HepG2 (cell line): ENCODE measurements around the gene TOB2. TPM values are rescaled to one million over a fixed set of nuclear protein-coding genes. Genes with fewer than 3 reads are reported as not detected.

Source experiments
- ESRRA ChIP-seq: sonication (generic); formaldehyde crosslinking; IDR thresholded peaks from 2 replicates; pipeline ENCODE4 v1.5.1; 2020; ENCODE audit warnings: mild to moderate bottlenecking, low read depth, missing genetic modification reagents
- IKZF4 ChIP-seq: sonication (generic); formaldehyde crosslinking; IDR thresholded peaks from 2 replicates; pipeline ENCODE4 v1.5.1; 2020; ENCODE audit warnings: borderline replicate concordance, mild to moderate bottlenecking, low read depth, missing genetic modification reagents; ENCODE audit errors: not compliant biosample characterization
- IRF2 ChIP-seq: IDR thresholded peaks from 2 replicates; pipeline ENCODE4 v1.6.1; 2018; ENCODE audit warnings: missing genetic modification reagents, missing compliant biosample characterization
- ISX ChIP-seq: sonication (generic); formaldehyde crosslinking; conservative IDR thresholded peaks from 2 replicates; pipeline ENCODE4 v1.5.0; 2020; ENCODE audit warnings: missing genetic modification reagents
- KAT2B ChIP-seq: fragments of 150-350 bp; IDR thresholded peaks from 2 replicates; pipeline ENCODE4 v1.6.1; 2014; ENCODE audit warnings: low read depth, low read length, borderline replicate concordance
- MAFK ChIP-seq, 2 experiments: IDR thresholded peaks in 1 of 2; conservative IDR thresholded peaks in 1 of 2; 2 replicates each; pipeline ENCODE4 v1.6.1; 2011; ENCODE audit warnings: improper control_type of control experiment in 2 of 2, low read length in 2 of 2
- MIER3 ChIP-seq: IDR thresholded peaks from 2 replicates; pipeline ENCODE4 v1.6.1; 2016; ENCODE audit warnings: missing compliant biosample characterization, borderline replicate concordance
- NR2F6 ChIP-seq, 2 experiments: IDR thresholded peaks; 2 replicates each; pipeline ENCODE4 v1.6.1; 2016; ENCODE audit warnings: antibody characterized with exemption in 1 of 2, mild to moderate bottlenecking in 1 of 2
- RNF2 ChIP-seq: fragments of 450-650 bp; conservative IDR thresholded peaks from 2 replicates; pipeline ENCODE4 v1.6.1; 2016; ENCODE audit warnings: low read depth
- TBX3 ChIP-seq: fragments of 450-650 bp; IDR thresholded peaks from 2 replicates; pipeline ENCODE4 v1.6.1; 2017; ENCODE audit warnings: antibody characterized with exemption, mild to moderate bottlenecking, inconsistent platforms, borderline replicate concordance
- ZFP36L2 ChIP-seq: sonication (generic); formaldehyde crosslinking; IDR thresholded peaks from 2 replicates; pipeline ENCODE4 v1.4.0; 2020; ENCODE audit warnings: missing genetic modification reagents
- ZFY ChIP-seq: sonication (generic); formaldehyde crosslinking; IDR thresholded peaks from 2 replicates; pipeline ENCODE4 v1.4.0; 2020; ENCODE audit warnings: missing genetic modification reagents
- ZNF383 ChIP-seq: sonication (generic); formaldehyde crosslinking; IDR thresholded peaks from 2 replicates; pipeline ENCODE4 v1.4.0; 2020; ENCODE audit warnings: missing genetic modification reagents, mild to moderate bottlenecking, borderline replicate concordance
- ZNF556 ChIP-seq: sonication (generic); formaldehyde crosslinking; IDR thresholded peaks from 2 replicates; pipeline ENCODE4 v1.4.0; 2020; ENCODE audit warnings: mild to moderate bottlenecking, missing genetic modification reagents, borderline replicate concordance
- polyA plus RNA-seq, 8 experiments: library from polyadenylated mRNA; depleted of rRNA in 3 of 8; stranded (reverse) in 7 of 8; unstranded in 1 of 8; fragments of >200 nt; fragmentation: Illumina TruSeq in 4 of 8; extraction: Trizol in 4 of 8; gene quantifications; 2 replicates each; pipeline versions ENCODE4 v1.2.1 to v1.2.3, GENCODE V29; 2011 to 2016; ENCODE audit warnings: low read depth in 4 of 8, missing spikeins in 1 of 8, mixed read lengths in 1 of 8; ENCODE audit not compliant: insufficient read depth in 1 of 8
- total RNA-seq, 5 experiments: library from RNA; depleted of rRNA; stranded (reverse); fragments of >200 nt; fragmentation: Illumina TruSeq; extraction: Trizol; gene quantifications; 2 replicates each; pipeline ENCODE4 v1.2.3, GENCODE V29; 2016; ENCODE audit warnings: low read depth in 1 of 5
- TF ChIP-seq, protein P1 (sequence below): IDR thresholded peaks from 2 replicates; pipeline ENCODE4 v1.6.1; 2016; ENCODE audit warnings: missing compliant biosample characterization, missing genetic modification reagents, borderline replicate concordance
- TF ChIP-seq, protein P2 (sequence below): IDR thresholded peaks from 2 replicates; pipeline ENCODE4 v1.6.1; 2016
- TF ChIP-seq, protein P3 (sequence below): sonication (generic); formaldehyde crosslinking; IDR thresholded peaks from 2 replicates; pipeline ENCODE4 v1.4.0; 2020; ENCODE audit warnings: missing genetic modification reagents, mild to moderate bottlenecking, borderline replicate concordance
- TF ChIP-seq, protein P4 (sequence below): sonication (generic); formaldehyde crosslinking; IDR thresholded peaks from 2 replicates; pipeline ENCODE4 v1.4.0; 2020; ENCODE audit warnings: mild to moderate bottlenecking, missing genetic modification reagents

TOB2 gene
- total and polyA plus RNA-seq, 2 of the 13 experiments (the other 11 are each of a cell fraction or from before 2014, with no cell fraction given), result 12.2 to 13.7 TPM

DNA sequence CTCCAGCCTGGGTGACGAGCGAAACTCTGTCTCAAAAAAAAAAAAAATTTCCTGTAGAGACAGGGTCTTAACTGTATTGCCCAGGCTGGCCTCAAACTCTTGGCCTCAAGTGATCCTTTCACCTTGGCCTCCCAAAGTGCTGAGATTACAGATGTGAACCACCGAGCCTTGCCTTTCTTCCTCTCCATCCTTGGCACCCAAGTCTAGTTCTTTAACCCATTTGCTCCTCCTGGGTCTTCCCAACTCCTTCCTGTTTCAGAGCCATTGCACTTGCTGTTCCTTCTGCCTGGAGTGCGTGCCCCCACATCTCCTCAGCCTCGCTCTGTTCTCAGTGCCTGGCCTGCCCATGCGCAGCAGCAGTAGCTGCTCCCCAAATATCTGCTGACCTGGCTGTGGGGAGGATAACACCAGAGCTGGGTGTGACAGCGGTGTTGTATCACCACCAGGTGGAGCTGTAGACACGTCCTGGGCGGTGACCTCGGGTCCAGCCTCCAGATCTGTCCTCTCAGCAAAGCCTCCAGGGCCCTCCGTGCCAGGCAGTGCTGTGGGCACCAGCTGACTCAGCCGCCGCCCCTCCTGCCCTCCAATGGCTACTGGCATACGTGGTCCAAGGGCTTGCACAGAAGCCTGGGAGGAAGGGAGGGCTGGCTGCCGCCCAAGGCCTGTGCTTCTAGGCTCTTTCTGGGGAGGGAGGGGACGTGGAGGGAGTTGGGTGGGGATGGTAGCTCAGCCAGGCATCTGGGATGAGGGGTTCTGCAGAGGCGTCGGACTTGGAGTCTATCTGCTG lies 42.9 kb downstream of the TOB2 start (continued):
- TF ChIP-seq, protein P1, sequence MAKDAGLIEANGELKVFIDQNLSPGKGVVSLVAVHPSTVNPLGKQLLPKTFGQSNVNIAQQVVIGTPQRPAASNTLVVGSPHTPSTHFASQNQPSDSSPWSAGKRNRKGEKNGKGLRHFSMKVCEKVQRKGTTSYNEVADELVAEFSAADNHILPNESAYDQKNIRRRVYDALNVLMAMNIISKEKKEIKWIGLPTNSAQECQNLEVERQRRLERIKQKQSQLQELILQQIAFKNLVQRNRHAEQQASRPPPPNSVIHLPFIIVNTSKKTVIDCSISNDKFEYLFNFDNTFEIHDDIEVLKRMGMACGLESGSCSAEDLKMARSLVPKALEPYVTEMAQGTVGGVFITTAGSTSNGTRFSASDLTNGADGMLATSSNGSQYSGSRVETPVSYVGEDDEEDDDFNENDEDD (CRISPR knock-in tag), result peak; percentile 30; the same call in 1 of the 2 replicates
- TF ChIP-seq KAT2B (no peak), NR2F6 (IDR thresholded peaks at IDR 0.05) (peak; percentile 44; the same call in 1 of the 2 replicates), NR2F6 (CRISPR knock-in tag; IDR thresholded peaks at IDR 0.05) (peak; percentile 77; the same call in 1 of the 2 replicates), RNF2 (peak; percentile 28; the same call in 1 of the 2 replicates), ZFP36L2 (CRISPR knock-in tag) (no peak), IKZF4 (no peak), MIER3 (peak; percentile 61; the same call in 1 of the 2 replicates), ESRRA (CRISPR knock-in tag) (0 out of 2 replicates have a peak, but pooled peaks have one; percentile 29), IRF2 (CRISPR knock-in tag) (peak; percentile 93), ISX (no peak), TBX3 (no peak), ZFY (CRISPR knock-in tag) (peak; percentile 45; the same call in 1 of the 2 replicates), MAFK (conservative IDR thresholded peaks at IDR 0.05 in 1 of 2, IDR thresholded peaks at IDR 0.05 in 1 of 2; ENCODE audit: low read length in 2 of 2) (peak; percentile 84 to 94), ZNF556 (CRISPR knock-in tag) (no peak), ZNF383 (CRISPR knock-in tag) (no peak)
- TF ChIP-seq, protein P2, sequence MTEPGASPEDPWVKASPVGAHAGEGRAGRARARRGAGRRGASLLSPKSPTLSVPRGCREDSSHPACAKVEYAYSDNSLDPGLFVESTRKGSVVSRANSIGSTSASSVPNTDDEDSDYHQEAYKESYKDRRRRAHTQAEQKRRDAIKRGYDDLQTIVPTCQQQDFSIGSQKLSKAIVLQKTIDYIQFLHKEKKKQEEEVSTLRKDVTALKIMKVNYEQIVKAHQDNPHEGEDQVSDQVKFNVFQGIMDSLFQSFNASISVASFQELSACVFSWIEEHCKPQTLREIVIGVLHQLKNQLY (CRISPR knock-in tag), result 0 out of 2 replicates have a peak, but pooled peaks have one; percentile 24
- TF ChIP-seq, protein P3, sequence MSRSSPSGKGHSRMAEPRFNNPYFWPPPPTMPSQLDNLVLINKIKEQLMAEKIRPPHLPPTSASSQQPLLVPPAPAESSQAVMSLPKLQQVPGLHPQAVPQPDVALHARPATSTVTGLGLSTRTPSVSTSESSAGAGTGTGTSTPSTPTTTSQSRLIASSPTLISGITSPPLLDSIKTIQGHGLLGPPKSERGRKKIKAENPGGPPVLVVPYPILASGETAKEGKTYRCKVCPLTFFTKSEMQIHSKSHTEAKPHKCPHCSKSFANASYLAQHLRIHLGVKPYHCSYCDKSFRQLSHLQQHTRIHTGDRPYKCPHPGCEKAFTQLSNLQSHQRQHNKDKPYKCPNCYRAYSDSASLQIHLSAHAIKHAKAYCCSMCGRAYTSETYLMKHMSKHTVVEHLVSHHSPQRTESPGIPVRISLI (CRISPR knock-in tag), result no peak
- TF ChIP-seq, protein P4, sequence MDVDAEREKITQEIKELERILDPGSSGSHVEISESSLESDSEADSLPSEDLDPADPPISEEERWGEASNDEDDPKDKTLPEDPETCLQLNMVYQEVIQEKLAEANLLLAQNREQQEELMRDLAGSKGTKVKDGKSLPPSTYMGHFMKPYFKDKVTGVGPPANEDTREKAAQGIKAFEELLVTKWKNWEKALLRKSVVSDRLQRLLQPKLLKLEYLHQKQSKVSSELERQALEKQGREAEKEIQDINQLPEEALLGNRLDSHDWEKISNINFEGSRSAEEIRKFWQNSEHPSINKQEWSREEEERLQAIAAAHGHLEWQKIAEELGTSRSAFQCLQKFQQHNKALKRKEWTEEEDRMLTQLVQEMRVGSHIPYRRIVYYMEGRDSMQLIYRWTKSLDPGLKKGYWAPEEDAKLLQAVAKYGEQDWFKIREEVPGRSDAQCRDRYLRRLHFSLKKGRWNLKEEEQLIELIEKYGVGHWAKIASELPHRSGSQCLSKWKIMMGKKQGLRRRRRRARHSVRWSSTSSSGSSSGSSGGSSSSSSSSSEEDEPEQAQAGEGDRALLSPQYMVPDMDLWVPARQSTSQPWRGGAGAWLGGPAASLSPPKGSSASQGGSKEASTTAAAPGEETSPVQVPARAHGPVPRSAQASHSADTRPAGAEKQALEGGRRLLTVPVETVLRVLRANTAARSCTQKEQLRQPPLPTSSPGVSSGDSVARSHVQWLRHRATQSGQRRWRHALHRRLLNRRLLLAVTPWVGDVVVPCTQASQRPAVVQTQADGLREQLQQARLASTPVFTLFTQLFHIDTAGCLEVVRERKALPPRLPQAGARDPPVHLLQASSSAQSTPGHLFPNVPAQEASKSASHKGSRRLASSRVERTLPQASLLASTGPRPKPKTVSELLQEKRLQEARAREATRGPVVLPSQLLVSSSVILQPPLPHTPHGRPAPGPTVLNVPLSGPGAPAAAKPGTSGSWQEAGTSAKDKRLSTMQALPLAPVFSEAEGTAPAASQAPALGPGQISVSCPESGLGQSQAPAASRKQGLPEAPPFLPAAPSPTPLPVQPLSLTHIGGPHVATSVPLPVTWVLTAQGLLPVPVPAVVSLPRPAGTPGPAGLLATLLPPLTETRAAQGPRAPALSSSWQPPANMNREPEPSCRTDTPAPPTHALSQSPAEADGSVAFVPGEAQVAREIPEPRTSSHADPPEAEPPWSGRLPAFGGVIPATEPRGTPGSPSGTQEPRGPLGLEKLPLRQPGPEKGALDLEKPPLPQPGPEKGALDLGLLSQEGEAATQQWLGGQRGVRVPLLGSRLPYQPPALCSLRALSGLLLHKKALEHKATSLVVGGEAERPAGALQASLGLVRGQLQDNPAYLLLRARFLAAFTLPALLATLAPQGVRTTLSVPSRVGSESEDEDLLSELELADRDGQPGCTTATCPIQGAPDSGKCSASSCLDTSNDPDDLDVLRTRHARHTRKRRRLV (CRISPR knock-in tag), result no peak
